GM12878 (cell line): Measurements from ENCODE around the gene ACSL1. TPM values are rescaled to one million over a fixed set of nuclear protein-coding genes. Genes with fewer than 3 reads are reported as not detected.

Experiments
- ATAC-seq: fragments of 200-7000 bp; cut with Tn5 transposase; 3 replicates; pipeline ENCODE4 v1.9.1; 2020; ENCODE audit warnings: mild to moderate bottlenecking, moderate library complexity
- BruUV-seq: library from RNA; stranded (reverse); fragments of 400-500 nt; replicated peaks from 2 replicates; lab custom pipeline; 2021; lab: Mats Ljungman, UMichigan
- CTCF ChIA-PET: fragments of 300-600 bp; sonication (Branson Sonifier 250); formaldehyde crosslinking; extraction: SDS; loops from one replicate; lab custom pipeline; 2021; ENCODE audit warnings: inconsistent platforms; lab: Yijun Ruan, JAX
- POLR2A ChIA-PET: fragments of 350-600 bp; formaldehyde crosslinking; extraction: SDS; loops from one replicate; lab custom pipeline; 2021; ENCODE audit warnings: inconsistent platforms; lab: Charles Lee
- RAD21 ChIA-PET: fragments of 300-600 bp; sonication (Branson Sonifier 250); formaldehyde crosslinking; loops from one replicate; lab custom pipeline; 2023; ENCODE audit warnings: antibody characterized with exemption; ENCODE audit not compliant: unreplicated experiment; lab: Charles Lee
- SMC1A ChIA-PET: fragments of 300-600 bp; sonication (Branson Sonifier 250); formaldehyde crosslinking; loops from one replicate; lab custom pipeline; 2023; ENCODE audit not compliant: unreplicated experiment, uncharacterized antibody; lab: Charles Lee
- DNase-seq: peaks from one replicate; pipeline ENCODE4 v3.0.0-alpha.2; 2011; ENCODE audit warnings: low read depth, low spot score
- FAIRE-seq: peaks from 3 replicates; lab custom pipeline; 2011; peaks lifted over from hg19 to GRCh38; lab: Jason Lieb, UNC
- H2AFZ ChIP-seq: 2 replicates; pipeline ENCODE4 v1.6.0; 2011; ENCODE audit warnings: low read depth, low read length, control low read depth; ENCODE audit not compliant: control insufficient read depth
- H3K27ac ChIP-seq: 2 replicates; pipeline ENCODE4 v1.5.1; 2011; ENCODE audit warnings: control low read depth; ENCODE audit not compliant: control insufficient read depth, insufficient read depth
- H3K27me3 ChIP-seq, 2 experiments: replicated peaks in 1 of 2; 2 replicates each; pipeline versions ENCODE4 v1.6.0 to v1.6.1; 2011; ENCODE audit warnings: low read length in 1 of 2; ENCODE audit not compliant: control insufficient read depth in 2 of 2, insufficient read depth in 2 of 2
- H3K36me3 ChIP-seq, 2 experiments: 2 replicates each; pipeline ENCODE4 v1.5.1; 2011; ENCODE audit warnings: low read length in 1 of 2; ENCODE audit not compliant: control insufficient read depth in 2 of 2, insufficient read depth in 2 of 2
- H3K4me1 ChIP-seq: 2 replicates; pipeline ENCODE4 v1.6.1; 2011; ENCODE audit warnings: mild to moderate bottlenecking, low read length, moderate library complexity, mixed read lengths; ENCODE audit not compliant: control insufficient read depth, insufficient read depth
- H3K4me2 ChIP-seq: 2 replicates; pipeline ENCODE4 v1.6.0; 2011; ENCODE audit warnings: control low read depth; ENCODE audit not compliant: control insufficient read depth, insufficient read depth
- H3K4me3 ChIP-seq: fragments of 200-600 bp; sonication (generic); 2 replicates; pipeline ENCODE4 v1.5.1; 2016
- H3K79me2 ChIP-seq: 2 replicates; pipeline ENCODE4 v1.6.0; 2011; ENCODE audit warnings: low read length; ENCODE audit not compliant: control insufficient read depth, insufficient read depth
- H3K9ac ChIP-seq: 2 replicates; pipeline ENCODE4 v1.8.0; 2011; ENCODE audit warnings: low read length, control low read depth, mixed read lengths; ENCODE audit not compliant: control insufficient read depth, insufficient read depth
- H3K9me3 ChIP-seq: replicated peaks from 3 replicates; pipeline ENCODE4 v1.5.1; 2011; ENCODE audit warnings: mild to moderate bottlenecking, low read length; ENCODE audit not compliant: control insufficient read depth, insufficient read depth
- H4K20me1 ChIP-seq: 2 replicates; pipeline ENCODE4 v1.6.0; 2011; ENCODE audit not compliant: control insufficient read depth, insufficient read depth
- ATF3 ChIP-seq: IDR thresholded peaks from 2 replicates; pipeline ENCODE4 v1.6.1; 2011; ENCODE audit warnings: low read depth, mild to moderate bottlenecking, low read length, moderate library complexity, borderline replicate concordance; ENCODE audit errors: extremely low read depth
- CBFB ChIP-seq: IDR thresholded peaks from 2 replicates; pipeline ENCODE4 v1.6.1; 2016; ENCODE audit warnings: antibody characterized with exemption, low read depth
- CREB1 ChIP-seq: IDR thresholded peaks from 2 replicates; pipeline ENCODE4 v1.6.1; 2012; ENCODE audit warnings: low read depth, mild to moderate bottlenecking, inconsistent platforms
- JUNB ChIP-seq: IDR thresholded peaks from 2 replicates; pipeline ENCODE4 v1.6.1; 2016; ENCODE audit warnings: antibody characterized with exemption, mild to moderate bottlenecking
- KDM1A ChIP-seq: fragments of 200-600 bp; sonication (generic); IDR thresholded peaks from 2 replicates; pipeline ENCODE4 v1.6.1; 2016; ENCODE audit warnings: borderline replicate concordance
- KLF5 ChIP-seq: fragments of 450-650 bp; IDR thresholded peaks from 2 replicates; pipeline ENCODE4 v1.6.1; 2014; ENCODE audit warnings: mild to moderate bottlenecking; ENCODE audit not compliant: partially characterized antibody
- MTA2 ChIP-seq: fragments of 450-650 bp; IDR thresholded peaks from 2 replicates; pipeline ENCODE4 v1.6.1; 2016; ENCODE audit warnings: low read depth, mild to moderate bottlenecking, moderate library complexity
- NRF1 ChIP-seq: conservative IDR thresholded peaks from 2 replicates; pipeline ENCODE4 v1.6.1; 2011; ENCODE audit warnings: mild to moderate bottlenecking, low read depth, low read length, improper control_type of control experiment
- POU2F2 ChIP-seq: IDR thresholded peaks from 3 replicates; pipeline ENCODE4 v1.6.1; 2011; ENCODE audit warnings: low read depth, mild to moderate bottlenecking, low read length, borderline replicate concordance
- RELA ChIP-seq: fragments of 450-650 bp; IDR thresholded peaks from 2 replicates; pipeline ENCODE4 v1.8.0; 2014; ENCODE audit warnings: borderline replicate concordance; ENCODE audit not compliant: partially characterized antibody
- SMAD5 ChIP-seq: IDR thresholded peaks from 2 replicates; pipeline ENCODE4 v1.6.1; 2016; ENCODE audit warnings: antibody characterized with exemption, low read depth
- SP1 ChIP-seq: IDR thresholded peaks from one replicate; pipeline ENCODE4 v1.6.1; 2011; ENCODE audit warnings: low read depth, low read length
- YY1 ChIP-seq: IDR thresholded peaks from 2 replicates; pipeline ENCODE4 v1.6.1; 2011; ENCODE audit warnings: low read depth, mild to moderate bottlenecking, low read length
- WGBS: methylation state at CpG from one replicate; pipeline ENCODE4 v1.1.6; 2016; ENCODE audit warnings: low lambda C conversion rate; ENCODE audit not compliant: insufficient replicate concordance, insufficient coverage; ENCODE audit errors: missing lambda C conversion rate; 5-methylcytosine and 5-hydroxymethylcytosine counted together
- in situ Hi-C: fragments of 300-500 bp; cut with MboI; formaldehyde crosslinking; loops from 9 replicates; pipeline ENCODE4 v1.14.3; 2018; ENCODE audit warnings: mixed read lengths
- intact Hi-C: fragments of 100-400 bp; cut with micrococcal nuclease; formaldehyde crosslinking; loops from one replicate; pipeline ENCODE4 v1.14.2; 2022; ENCODE audit not compliant: unreplicated experiment
- polyA plus RNA-seq, 11 experiments: library from polyadenylated mRNA; depleted of rRNA in 4 of 11; unstranded in 6 of 11; stranded (reverse) in 5 of 11; fragments of >200 nt; fragmentation: Nextera tagmentation in 4 of 11; fragmentation: Illumina TruSeq in 1 of 11; extraction: Ambion mirVana in 4 of 11; extraction: Trizol in 1 of 11; gene quantifications; 1 replicate in 1 of 11; 2 replicates in 10 of 11; pipeline versions ENCODE4 v1.2.1 to v1.2.3, GENCODE V29; 2011 to 2016; ENCODE audit warnings: inconsistent platforms in 2 of 11, missing spikeins in 2 of 11, low read depth in 1 of 11
- total RNA-seq, 4 experiments: library from RNA; depleted of rRNA in 3 of 4; stranded (reverse); fragments of >200 nt in 3 of 4; fragmentation: Illumina TruSeq in 1 of 4; extraction: Trizol in 1 of 4; gene quantifications; 2 replicates each; pipeline versions ENCODE4 v1.2.1 to v1.2.3, GENCODE V29; 2013 to 2021
- TF ChIP-seq, protein P1 (sequence below): IDR thresholded peaks from 2 replicates; pipeline ENCODE4 v1.6.1; 2012; ENCODE audit warnings: low read depth, low read length, improper control_type of control experiment
- TF ChIP-seq, protein P2 (sequence below): IDR thresholded peaks from 2 replicates; pipeline ENCODE4 v1.6.1; 2012; ENCODE audit warnings: low read length, inconsistent platforms
- TF ChIP-seq, protein P3 (sequence below): fragments of 450-650 bp; IDR thresholded peaks from 2 replicates; pipeline ENCODE4 v1.6.1; 2018; ENCODE audit warnings: mild to moderate bottlenecking, low read depth, moderate library complexity; ENCODE audit not compliant: partially characterized antibody
- TF ChIP-seq, protein P4 (sequence below): IDR thresholded peaks from 2 replicates; pipeline ENCODE4 v1.6.1; 2011; ENCODE audit warnings: borderline replicate concordance, low read depth, mild to moderate bottlenecking, moderate library complexity, mixed read lengths, low read length; ENCODE audit not compliant: insufficient read depth; ENCODE audit errors: extremely low read length

The ACSL1 gene
- total and polyA plus RNA-seq, 10 of the 15 experiments (the other 5 are each of a cell fraction or from before 2014, with no cell fraction given): 30.7 to 68.1 (median 58.7) TPM

- 82% methylated on average over 9 of the region's 9 CpGs for WGBS
- Histone ChIP-seq H3K9me3 (no peaks in the 10 kb centered on the region), H4K20me1 (0 out of 2 replicates have a peak, but pooled peaks cover 6% of the 10 kb centered on the region), H3K4me1 (peaks cover 15% of the 10 kb centered on the region), H3K27ac (no peak overlapping the region), H2AFZ (no peak overlapping the region), H3K9ac (no peak overlapping the region), H3K27me3 (no peaks in the 10 kb centered on the region), H3K79me2 (peaks cover 17% of the 10 kb centered on the region), H3K36me3 (peaks cover 17 to 21% of the 10 kb centered on the region in 2 experiments; a peak in 3 of 4 replicates), H3K4me2 (no peak overlapping the region), H3K4me3 (no peak overlapping the region)
- TF ChIP-seq RELA: no peak
- no peak for TF ChIP-seq JUNB
- TF ChIP-seq, protein P1, sequence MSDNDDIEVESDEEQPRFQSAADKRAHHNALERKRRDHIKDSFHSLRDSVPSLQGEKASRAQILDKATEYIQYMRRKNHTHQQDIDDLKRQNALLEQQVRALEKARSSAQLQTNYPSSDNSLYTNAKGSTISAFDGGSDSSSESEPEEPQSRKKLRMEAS: no peak
- no peak for TF ChIP-seq ATF3
- no peak for TF ChIP-seq CBFB
- TF ChIP-seq YY1: no peak
- no peak for TF ChIP-seq NRF1
- TF ChIP-seq MTA2: no peak
- no peak for TF ChIP-seq SMAD5
- TF ChIP-seq KLF5: no peak
- TF ChIP-seq, protein P2, sequence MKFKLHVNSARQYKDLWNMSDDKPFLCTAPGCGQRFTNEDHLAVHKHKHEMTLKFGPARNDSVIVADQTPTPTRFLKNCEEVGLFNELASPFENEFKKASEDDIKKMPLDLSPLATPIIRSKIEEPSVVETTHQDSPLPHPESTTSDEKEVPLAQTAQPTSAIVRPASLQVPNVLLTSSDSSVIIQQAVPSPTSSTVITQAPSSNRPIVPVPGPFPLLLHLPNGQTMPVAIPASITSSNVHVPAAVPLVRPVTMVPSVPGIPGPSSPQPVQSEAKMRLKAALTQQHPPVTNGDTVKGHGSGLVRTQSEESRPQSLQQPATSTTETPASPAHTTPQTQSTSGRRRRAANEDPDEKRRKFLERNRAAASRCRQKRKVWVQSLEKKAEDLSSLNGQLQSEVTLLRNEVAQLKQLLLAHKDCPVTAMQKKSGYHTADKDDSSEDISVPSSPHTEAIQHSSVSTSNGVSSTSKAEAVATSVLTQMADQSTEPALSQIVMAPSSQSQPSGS: no peak
- no peak for TF ChIP-seq KDM1A
- TF ChIP-seq, protein P3, sequence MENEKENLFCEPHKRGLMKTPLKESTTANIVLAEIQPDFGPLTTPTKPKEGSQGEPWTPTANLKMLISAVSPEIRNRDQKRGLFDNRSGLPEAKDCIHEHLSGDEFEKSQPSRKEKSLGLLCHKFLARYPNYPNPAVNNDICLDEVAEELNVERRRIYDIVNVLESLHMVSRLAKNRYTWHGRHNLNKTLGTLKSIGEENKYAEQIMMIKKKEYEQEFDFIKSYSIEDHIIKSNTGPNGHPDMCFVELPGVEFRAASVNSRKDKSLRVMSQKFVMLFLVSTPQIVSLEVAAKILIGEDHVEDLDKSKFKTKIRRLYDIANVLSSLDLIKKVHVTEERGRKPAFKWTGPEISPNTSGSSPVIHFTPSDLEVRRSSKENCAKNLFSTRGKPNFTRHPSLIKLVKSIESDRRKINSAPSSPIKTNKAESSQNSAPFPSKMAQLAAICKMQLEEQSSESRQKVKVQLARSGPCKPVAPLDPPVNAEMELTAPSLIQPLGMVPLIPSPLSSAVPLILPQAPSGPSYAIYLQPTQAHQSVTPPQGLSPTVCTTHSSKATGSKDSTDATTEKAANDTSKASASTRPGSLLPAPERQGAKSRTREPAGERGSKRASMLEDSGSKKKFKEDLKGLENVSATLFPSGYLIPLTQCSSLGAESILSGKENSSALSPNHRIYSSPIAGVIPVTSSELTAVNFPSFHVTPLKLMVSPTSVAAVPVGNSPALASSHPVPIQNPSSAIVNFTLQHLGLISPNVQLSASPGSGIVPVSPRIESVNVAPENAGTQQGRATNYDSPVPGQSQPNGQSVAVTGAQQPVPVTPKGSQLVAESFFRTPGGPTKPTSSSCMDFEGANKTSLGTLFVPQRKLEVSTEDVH: no peak
- TF ChIP-seq, protein P4, sequence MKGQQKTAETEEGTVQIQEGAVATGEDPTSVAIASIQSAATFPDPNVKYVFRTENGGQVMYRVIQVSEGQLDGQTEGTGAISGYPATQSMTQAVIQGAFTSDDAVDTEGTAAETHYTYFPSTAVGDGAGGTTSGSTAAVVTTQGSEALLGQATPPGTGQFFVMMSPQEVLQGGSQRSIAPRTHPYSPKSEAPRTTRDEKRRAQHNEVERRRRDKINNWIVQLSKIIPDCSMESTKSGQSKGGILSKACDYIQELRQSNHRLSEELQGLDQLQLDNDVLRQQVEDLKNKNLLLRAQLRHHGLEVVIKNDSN: no peak
- no peak for TF ChIP-seq POU2F2
- no peak for TF ChIP-seq SP1
- TF ChIP-seq CREB1: no peak
- BruUV-seq: no TSS peak
- RAD21 ChIA-PET: interaction anchor here (0.6 to 2.1 kb wide), 3 partner anchors 21 to 243 kb away, joined by 3 to 7 read pairs (median 3); no protein-coding TSS in a partner anchor
- SMC1A ChIA-PET: interaction anchor here (1.0 to 2.5 kb wide), 8 partner anchors 12 to 113 kb away, joined by 3 to 11 read pairs (median 4); no protein-coding TSS in a partner anchor
- POLR2A ChIA-PET: interaction anchor here (0.6 kb wide), 3 partner anchors 15 to 65 kb away, joined by 3 to 6 read pairs (median 4); no protein-coding TSS in a partner anchor
- FAIRE-seq (no peak), ATAC-seq (peak; percentile 17; the same call in 2 of the 3 replicates), DNase-seq (no peak)
- in situ Hi-C loops: no loop called here
- CTCF ChIA-PET: interaction anchor here (0.8 to 1.9 kb wide), 2 partner anchors 11 to 30 kb away, joined by 3 to 7 read pairs; no protein-coding TSS in a partner anchor
- intact Hi-C loops: no loop called here
These were observed 31.9 kb downstream of the ACSL1 start for GRCh38 chr4:184793735-184794355.
